Fibroblast of lung (primary cell): ENCODE results near the gene TMEM229A.

Source experiments
- EZH2 ChIP-seq: IDR thresholded peaks from 2 replicates; pipeline ENCODE4 v1.5.1; 2012; ENCODE audit warnings: low read length, control low read depth, mild to moderate bottlenecking; ENCODE audit errors: missing control alignments
- TF ChIP-seq, protein P1 (sequence below), 2 donors: IDR thresholded peaks in 1 of 2; conservative IDR thresholded peaks in 1 of 2; 1 replicate in 1 of 2; 2 replicates in 1 of 2; pipeline ENCODE4 v1.5.1; 2011 to 2012; ENCODE audit warnings: low read length in 2 of 2, control low read depth in 1 of 2, inconsistent platforms in 1 of 2, low read depth in 1 of 2, mild to moderate bottlenecking in 1 of 2

DNA sequence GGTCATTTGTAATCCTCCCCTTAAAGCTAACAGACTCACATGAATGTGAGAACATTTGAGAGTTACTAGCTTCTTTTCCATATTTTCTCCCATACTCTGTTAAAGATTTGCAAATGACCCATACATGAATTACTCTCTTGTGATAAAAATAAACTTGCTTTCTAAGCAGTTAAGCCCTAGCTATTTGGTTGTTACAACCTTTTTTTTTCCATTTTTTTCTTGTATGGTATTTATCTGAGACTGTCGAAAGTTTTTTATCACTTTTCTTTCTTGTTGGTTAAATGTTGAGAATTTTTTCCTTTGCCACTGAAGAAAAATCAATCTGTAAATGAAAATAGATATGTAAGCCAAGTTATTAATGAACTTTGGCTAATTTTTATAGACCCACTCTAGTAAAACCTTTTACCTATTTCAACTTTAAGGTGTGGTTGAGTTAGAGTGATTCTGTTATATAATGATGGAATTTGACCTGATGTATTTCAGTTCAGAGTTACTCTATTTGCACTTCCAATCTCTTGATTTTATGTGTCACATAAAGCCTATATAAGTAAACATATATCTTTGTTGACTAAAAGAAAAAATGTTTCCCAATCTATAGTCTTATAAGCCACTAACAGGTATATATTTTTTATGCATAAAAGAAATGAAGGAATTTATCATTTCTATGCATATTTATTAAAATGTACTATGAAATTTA is 19.0 kb upstream of the TMEM229A start:
- TF ChIP-seq, protein P1, sequence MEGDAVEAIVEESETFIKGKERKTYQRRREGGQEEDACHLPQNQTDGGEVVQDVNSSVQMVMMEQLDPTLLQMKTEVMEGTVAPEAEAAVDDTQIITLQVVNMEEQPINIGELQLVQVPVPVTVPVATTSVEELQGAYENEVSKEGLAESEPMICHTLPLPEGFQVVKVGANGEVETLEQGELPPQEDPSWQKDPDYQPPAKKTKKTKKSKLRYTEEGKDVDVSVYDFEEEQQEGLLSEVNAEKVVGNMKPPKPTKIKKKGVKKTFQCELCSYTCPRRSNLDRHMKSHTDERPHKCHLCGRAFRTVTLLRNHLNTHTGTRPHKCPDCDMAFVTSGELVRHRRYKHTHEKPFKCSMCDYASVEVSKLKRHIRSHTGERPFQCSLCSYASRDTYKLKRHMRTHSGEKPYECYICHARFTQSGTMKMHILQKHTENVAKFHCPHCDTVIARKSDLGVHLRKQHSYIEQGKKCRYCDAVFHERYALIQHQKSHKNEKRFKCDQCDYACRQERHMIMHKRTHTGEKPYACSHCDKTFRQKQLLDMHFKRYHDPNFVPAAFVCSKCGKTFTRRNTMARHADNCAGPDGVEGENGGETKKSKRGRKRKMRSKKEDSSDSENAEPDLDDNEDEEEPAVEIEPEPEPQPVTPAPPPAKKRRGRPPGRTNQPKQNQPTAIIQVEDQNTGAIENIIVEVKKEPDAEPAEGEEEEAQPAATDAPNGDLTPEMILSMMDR (conservative IDR thresholded peaks at IDR 0.05 in 1 of 2, IDR thresholded peaks at IDR 0.05 in 1 of 2; ENCODE audit: low read depth in 1 of 2, low read length in 2 of 2) = no peak
- TF ChIP-seq EZH2 = no peak
